ENCODE measurements around the gene NCF2. TPM values are rescaled to one million over a fixed set of nuclear protein-coding genes. Genes with fewer than 3 reads are reported as not detected.
A peak's percentile ranks its signal among the peaks of the same experiment; 100 is the strongest.
"Not testable (repeated sequence)": the region's sequence is repeated elsewhere in the genome, so short reads cannot be mapped to it uniquely, and the experiment has no call there.

NCF2 gene
- total RNA-seq, 1 experiment from 2014 or later: not detected

DNA sequence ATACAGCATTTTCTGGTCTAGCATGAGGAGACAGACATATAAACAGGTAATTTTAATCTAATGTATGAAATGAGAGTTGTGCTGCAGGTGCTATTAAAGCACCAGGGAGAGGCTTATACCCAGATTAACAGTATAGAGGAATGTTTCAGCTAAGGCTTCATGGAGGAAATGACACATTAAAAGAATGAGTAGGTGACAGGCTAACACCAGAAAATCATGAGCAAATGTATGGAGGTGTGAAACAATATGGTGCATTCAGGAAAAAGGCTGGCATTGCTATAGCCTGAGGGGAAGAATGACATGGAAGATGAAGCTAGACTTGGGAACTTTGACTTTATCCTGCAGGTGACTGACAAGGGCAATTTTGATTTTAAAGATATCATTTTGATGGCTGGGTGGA is 38.3 kb upstream of the NCF2 start:
- ChIA-PET POLR2A (ENCODE audit: low non-redundant PET) (no interaction called here), CTCF (interaction anchor here (1.5 kb wide), 1 partner anchor 287 kb away, joined by 4 read pairs; no protein-coding TSS in a partner anchor)
- H3K27ac ChIP-seq (ENCODE audit: low read depth, low read length, poor library complexity, severe bottlenecking): peak overlapping the region; percentile 22
- no peaks in the 10 kb centered on the region for H3K9me3 ChIP-seq (ENCODE audit: low read depth, low read length, poor library complexity, severe bottlenecking)
- DNase-seq (ENCODE audit: low spot score): no peak
- intact Hi-C loops (cut with micrococcal nuclease; ENCODE audit: unreplicated experiment): loop anchor here (5.0 to 10.0 kb wide), 2 partner anchors 344 to 666 kb away; no protein-coding TSS in a partner anchor
- no peak overlapping the region for H3K4me3 ChIP-seq (ENCODE audit: low read depth, low read length, poor library complexity, severe bottlenecking)
- no TSS peak for BruUV-seq (replicated peaks)
- no peak for TF ChIP-seq EZH2 (IDR thresholded peaks at IDR 0.05; ENCODE audit: borderline replicate concordance, low read depth, low read length, poor library complexity, severe bottlenecking)
- TF ChIP-seq, protein P1, sequence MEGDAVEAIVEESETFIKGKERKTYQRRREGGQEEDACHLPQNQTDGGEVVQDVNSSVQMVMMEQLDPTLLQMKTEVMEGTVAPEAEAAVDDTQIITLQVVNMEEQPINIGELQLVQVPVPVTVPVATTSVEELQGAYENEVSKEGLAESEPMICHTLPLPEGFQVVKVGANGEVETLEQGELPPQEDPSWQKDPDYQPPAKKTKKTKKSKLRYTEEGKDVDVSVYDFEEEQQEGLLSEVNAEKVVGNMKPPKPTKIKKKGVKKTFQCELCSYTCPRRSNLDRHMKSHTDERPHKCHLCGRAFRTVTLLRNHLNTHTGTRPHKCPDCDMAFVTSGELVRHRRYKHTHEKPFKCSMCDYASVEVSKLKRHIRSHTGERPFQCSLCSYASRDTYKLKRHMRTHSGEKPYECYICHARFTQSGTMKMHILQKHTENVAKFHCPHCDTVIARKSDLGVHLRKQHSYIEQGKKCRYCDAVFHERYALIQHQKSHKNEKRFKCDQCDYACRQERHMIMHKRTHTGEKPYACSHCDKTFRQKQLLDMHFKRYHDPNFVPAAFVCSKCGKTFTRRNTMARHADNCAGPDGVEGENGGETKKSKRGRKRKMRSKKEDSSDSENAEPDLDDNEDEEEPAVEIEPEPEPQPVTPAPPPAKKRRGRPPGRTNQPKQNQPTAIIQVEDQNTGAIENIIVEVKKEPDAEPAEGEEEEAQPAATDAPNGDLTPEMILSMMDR (conservative IDR thresholded peaks at IDR 0.05; ENCODE audit: low read depth, low read length): no peak
- peaks cover 63% of the 10 kb centered on the region for H3K36me3 ChIP-seq (ENCODE audit: insufficient read depth, low read length, poor library complexity, severe bottlenecking)
- H3K27me3 ChIP-seq (replicated peaks; ENCODE audit: insufficient read depth, low read depth, low read length, poor library complexity): no peaks in the 10 kb centered on the region
- peaks cover 20% of the 10 kb centered on the region for H3K4me1 ChIP-seq (ENCODE audit: insufficient read depth, low read length, poor library complexity, severe bottlenecking)

DNA sequence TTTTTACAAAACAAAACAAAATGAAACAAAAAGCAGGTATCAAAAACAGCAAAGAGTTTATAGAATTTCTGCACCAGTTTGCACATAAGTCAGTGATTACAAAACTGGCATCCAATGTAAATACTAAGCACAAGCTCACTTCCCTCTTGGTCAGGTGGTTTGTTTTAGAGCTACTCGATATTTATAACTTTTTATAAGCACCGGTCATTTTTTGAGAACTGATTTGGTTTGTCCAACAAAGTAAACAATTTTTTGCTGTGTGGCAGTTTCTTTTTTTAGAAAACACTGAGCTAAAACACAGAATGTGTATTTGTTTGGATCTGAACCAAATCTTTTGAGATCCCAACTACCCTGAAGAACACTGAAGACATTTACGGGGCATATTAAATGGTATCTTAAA is 36.0 kb upstream of the NCF2 start:
- H3K9me3 ChIP-seq (ENCODE audit: low read depth, low read length, poor library complexity, severe bottlenecking); H3K4me3 ChIP-seq (ENCODE audit: low read depth, low read length, poor library complexity, severe bottlenecking); H3K27me3 ChIP-seq (replicated peaks; ENCODE audit: insufficient read depth, low read depth, low read length, poor library complexity); DNase-seq (ENCODE audit: low spot score); CTCF ChIA-PET; H3K27ac ChIP-seq (ENCODE audit: low read depth, low read length, poor library complexity, severe bottlenecking); BruUV-seq (replicated peaks): not testable (repeated sequence)
- H3K4me1 ChIP-seq (ENCODE audit: insufficient read depth, low read length, poor library complexity, severe bottlenecking): peaks cover 10% of the 10 kb centered on the region
- intact Hi-C loops (cut with micrococcal nuclease; ENCODE audit: unreplicated experiment): loop anchor here (5.0 to 10.0 kb wide), 2 partner anchors 341 to 664 kb away; no protein-coding TSS in a partner anchor
- POLR2A ChIA-PET (ENCODE audit: low non-redundant PET): interaction anchor here (0.7 kb wide), 1 partner anchor 476 kb away, joined by 3 read pairs; no protein-coding TSS in a partner anchor
- peaks cover 51% of the 10 kb centered on the region for H3K36me3 ChIP-seq (ENCODE audit: insufficient read depth, low read length, poor library complexity, severe bottlenecking)

DNA sequence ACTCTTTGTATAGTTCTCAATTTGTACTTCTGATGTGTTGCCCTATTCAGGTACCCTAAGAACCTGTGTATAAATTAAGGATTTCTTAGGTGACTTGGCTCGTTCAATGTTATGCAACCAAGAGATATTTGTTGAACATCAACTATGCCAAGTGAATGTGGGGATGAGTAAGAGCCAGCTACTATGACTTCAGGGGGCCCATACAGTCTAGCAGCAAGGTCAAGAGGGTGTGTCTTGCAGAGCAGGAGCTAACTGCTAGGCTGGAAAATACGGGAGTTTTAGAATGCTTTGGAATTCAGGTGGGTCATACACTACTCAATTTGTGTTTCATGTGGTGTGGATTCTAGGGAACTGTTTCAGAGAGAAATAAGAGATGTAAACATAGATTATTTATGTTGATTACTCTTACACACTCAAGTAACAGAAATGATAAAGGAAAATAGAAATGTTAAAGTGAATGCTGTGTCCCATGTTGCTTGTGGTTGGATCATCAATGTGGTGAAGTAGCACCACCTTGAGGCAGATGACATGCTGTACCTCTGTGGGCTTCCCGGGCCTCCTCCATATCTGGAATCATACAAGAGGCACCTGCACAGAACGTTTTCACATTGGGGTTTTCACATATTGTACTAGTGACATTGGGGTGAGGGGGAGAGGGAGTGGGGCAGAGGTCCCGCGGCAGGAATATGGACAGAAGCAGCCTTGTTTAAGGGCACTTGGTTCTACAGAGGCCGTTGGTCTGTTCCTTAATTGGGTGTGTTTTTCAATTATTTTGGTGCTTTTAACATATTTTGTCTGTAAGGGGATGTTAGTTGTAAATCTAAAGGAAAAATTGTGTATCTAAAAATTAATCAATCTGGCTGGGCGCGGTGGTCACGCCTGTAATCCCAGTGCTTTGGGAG is 32.9 kb upstream of the NCF2 start:
- intact Hi-C loops (cut with micrococcal nuclease; ENCODE audit: unreplicated experiment): loop anchor here (1.0 to 10.0 kb wide), 2 partner anchors 153 to 338 kb away; no protein-coding TSS in a partner anchor
- CTCF ChIA-PET: no interaction called here
- Histone ChIP-seq H3K4me3 (ENCODE audit: low read depth, low read length, poor library complexity, severe bottlenecking) (no peak overlapping the region), H3K36me3 (ENCODE audit: insufficient read depth, low read length, poor library complexity, severe bottlenecking) (peaks cover 23% of the 10 kb centered on the region), H3K27me3 (replicated peaks; ENCODE audit: insufficient read depth, low read depth, low read length, poor library complexity) (no peaks in the 10 kb centered on the region), H3K4me1 (ENCODE audit: insufficient read depth, low read length, poor library complexity, severe bottlenecking) (peaks cover 5% of the 10 kb centered on the region), H3K27ac (ENCODE audit: low read depth, low read length, poor library complexity, severe bottlenecking) (no peak overlapping the region), H3K9me3 (ENCODE audit: low read depth, low read length, poor library complexity, severe bottlenecking) (no peaks in the 10 kb centered on the region)
- DNase-seq (ENCODE audit: low spot score): peak; percentile 68
- TF ChIP-seq, protein P1 (conservative IDR thresholded peaks at IDR 0.05; ENCODE audit: low read depth, low read length): peak; percentile 82
- TF ChIP-seq EZH2 (IDR thresholded peaks at IDR 0.05; ENCODE audit: borderline replicate concordance, low read depth, low read length, poor library complexity, severe bottlenecking): no peak
- POLR2A ChIA-PET (ENCODE audit: low non-redundant PET): no interaction called here
- no TSS peak for BruUV-seq (replicated peaks)

Measured in A673 (cell line).